Central memory CD4-positive, alpha-beta T cell (primary cell): ENCODE measurements around the gene TAS2R38.

Source experiments
- DNase-seq: peaks from one replicate; pipeline ENCODE4 v3.0.0; 2022

Gene TAS2R38

GRCh38 chr7:141975806-141976523, 2.4 kb upstream of the TAS2R38 start:
- peak; percentile 45 for DNase-seq

- DNase-seq: no peak
Measured at GRCh38 chr7:141974831-141975230, 1.3 kb upstream of the TAS2R38 start.

GRCh38 chr7:141960687-141961422, 12.7 kb downstream of the TAS2R38 start:
- DNase-seq: no peak

GRCh38 chr7:141956084-141956483, 17.5 kb downstream of the TAS2R38 start:
- DNase-seq: no peak

DNA sequence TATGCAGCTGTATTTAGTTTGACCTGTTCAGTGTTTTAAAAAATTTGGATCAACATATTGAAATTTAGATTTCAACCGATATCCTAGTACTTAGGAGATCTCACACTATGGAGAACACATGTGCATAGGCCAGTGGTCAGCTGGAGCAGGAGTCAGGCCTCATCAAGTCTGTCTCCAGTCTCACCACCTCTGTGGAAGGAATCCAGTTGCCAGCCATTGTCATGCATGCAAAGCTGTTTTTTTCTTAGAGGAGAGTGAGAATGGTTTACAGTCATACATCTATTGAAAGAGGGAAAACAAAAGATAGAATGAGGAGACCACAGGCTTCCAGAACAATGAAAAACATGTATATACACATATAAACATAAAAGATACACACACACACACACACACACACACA, 19.2 kb downstream of the TAS2R38 start:
- DNase-seq: no peak

- no peak for DNase-seq
Measured at GRCh38 chr7:141952461-141952860, 21.1 kb downstream of the TAS2R38 start.

GRCh38 chr7:141950806-141951205, 22.8 kb downstream of the TAS2R38 start:
- DNase-seq: no peak

DNA sequence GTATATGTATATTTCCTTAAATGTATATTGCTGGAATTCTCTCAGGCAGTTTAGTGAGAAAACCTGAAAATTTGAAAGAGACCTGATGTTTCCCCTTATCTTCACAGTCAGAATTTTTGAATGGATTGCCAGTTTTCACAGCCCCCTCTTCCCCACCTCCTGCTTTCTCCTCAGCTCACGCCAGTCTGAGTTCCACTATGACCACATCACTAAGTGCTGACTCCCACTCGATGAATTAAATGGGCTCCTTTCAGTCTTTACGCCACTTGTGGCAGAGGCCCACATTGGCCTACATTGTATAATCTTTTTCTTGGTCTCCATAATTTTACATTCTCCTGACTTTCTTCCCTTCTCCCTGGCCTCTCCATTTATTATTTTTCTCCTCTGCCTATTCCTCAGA, 23.7 kb downstream of the TAS2R38 start:
- no peak for DNase-seq

- no peak for DNase-seq
Measured at GRCh38 chr7:141949451-141949850, 24.1 kb downstream of the TAS2R38 start.

DNA sequence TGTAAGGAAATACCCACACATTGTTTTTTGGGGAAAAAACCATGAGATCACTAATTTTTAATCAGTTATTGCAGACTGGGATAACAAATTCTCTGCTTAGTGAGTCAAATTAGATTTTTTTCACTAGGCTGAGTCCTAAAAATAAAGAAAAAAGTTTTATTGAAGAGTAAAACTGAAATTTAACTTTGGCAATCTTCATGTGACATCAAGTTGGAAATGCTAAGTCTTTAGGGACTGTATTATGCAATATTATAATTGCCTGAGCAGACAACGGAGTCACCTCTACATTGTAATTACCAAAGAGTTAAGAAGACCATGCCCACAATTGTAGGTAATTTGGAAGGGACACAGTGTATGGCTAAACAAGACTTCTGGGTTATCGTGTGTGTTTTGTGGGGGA, 24.6 kb downstream of the TAS2R38 start:
- DNase-seq: no peak

- DNase-seq: no peak
Measured at GRCh38 chr7:141946796-141947195, 26.8 kb downstream of the TAS2R38 start, which contains the start of gene CLEC5A. TSS of gene CLEC5A (minus strand) at chr7:141946974. CDS start at chr7:141946292, 682 bp downstream.

DNA sequence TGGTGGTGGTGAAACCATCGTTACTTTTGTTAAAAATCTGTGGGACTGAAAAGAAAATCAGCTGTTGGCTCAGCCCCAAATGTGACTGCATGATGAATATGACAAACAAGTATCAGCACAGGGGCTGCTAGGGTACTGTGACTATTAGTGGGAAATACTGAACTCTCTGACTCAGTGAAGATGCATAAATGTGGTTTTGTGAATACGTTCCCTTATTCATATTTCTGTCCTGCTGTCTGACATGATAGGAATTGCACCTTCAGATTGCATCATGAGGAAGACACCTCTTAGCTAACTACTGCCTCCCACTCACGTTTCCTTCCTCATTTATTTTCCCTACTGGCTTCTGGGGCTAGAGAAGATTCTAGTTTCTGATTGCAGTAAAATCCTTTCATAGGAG, 28.2 kb downstream of the TAS2R38 start:
- DNase-seq: no peak

- DNase-seq: no peak
Measured at GRCh38 chr7:141944811-141945210, 28.8 kb downstream of the TAS2R38 start.

DNA sequence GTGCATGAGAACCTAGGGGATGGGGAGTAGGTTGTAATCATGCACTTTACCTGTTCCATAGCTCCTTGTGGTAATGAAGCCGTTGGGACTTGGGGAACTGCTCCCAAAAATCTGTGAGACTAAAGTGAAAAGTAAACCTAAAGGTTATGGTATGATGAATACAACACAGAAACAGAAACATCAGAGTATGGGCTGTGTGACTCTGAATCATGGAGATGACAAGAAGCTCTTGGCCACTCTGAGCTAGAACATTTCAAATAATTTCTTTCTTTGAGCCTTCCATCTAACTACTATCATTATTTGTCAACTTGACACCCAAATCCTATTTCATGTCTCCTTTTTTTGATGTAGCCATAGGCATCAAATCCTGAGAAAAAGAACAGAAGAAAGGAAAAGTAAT, 29.7 kb downstream of the TAS2R38 start:
- DNase-seq: no peak

DNA sequence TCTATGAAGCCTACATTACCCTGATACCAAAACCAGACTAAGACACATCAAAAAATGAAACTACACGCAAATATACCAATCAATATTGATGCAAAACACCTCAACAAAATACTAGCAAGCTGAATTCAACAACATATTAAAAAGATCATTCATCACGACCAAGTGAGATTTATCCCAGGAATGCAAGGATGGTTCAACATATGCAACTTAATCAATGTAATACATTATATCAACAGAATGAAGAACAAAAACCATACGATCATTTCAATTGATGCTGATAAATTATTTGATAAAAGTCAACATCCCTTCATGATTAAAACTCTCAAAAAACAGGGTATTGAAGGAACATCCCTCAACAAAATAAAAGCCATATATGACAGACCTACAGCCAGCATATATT, 32.5 kb downstream of the TAS2R38 start:
- DNase-seq: no peak

DNA sequence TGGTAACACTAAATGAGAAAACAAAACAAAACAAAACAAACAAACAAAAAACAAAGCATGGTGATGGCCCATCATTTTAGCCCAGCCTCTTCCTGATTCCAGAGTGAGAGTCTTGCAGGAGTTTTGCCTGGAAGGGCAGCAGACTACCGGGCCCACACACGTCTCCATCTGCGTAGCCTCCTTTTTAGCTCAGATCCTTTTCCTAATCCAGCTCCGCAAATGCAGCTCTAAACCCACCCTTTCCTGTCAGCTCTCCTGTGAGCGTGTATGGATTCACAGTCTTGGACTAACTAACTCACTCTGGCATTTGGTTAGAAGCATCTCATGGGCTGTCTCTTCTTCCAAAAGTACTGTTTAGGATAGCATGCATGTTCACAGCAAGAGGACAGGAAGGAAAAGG, 43.4 kb downstream of the TAS2R38 start:
- DNase-seq: no peak

GRCh38 chr7:141928845-141929195, 44.8 kb downstream of the TAS2R38 start:
- DNase-seq: no peak

DNA sequence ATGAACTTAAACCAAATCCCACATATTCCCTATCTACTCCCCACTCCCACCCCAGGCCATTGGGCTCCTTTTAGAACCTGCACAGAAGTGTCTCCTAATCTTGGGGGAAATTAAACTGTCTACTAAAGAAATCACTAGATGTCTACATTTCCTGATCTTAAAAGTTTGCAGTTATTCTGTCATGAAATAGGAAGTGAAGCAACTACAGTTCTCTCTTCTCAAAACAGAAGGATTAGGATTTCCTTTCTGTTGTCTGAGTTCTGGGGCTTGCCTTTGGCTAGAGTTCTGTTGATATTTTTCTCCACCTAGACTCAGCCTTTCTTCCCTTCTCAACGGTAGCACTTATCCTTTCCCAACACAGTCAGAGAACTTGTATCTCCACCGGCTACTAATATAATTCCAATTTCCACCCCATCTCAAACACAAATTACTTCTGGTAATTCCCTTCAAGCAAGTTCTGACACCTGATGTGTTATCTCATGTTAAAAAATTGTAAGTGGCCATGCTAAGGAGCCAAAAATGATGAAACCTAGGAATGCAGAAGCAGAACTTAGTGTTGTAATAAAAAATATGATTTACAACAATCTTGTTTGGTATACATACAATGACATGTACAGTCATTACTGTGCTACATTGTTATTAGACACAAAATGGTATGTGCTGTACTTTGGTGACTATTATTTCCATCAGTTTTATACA, 45.3 kb downstream of the TAS2R38 start:
- DNase-seq: no peak
